WTC11 (cell line): ENCODE measurements around the gene S1PR2. TPM values are rescaled to one million over a fixed set of nuclear protein-coding genes. Genes with fewer than 3 reads are reported as not detected.
"Not testable (repeated sequence)": the region's sequence is repeated elsewhere in the genome, so short reads cannot be mapped to it uniquely, and the experiment has no call there.

Source experiments
- ATAC-seq: fragments of 200-7000 bp; cut with Tn5 transposase; 2 replicates; pipeline ENCODE4 v1.10.0; 2021; ENCODE audit warnings: mild to moderate bottlenecking, moderate library complexity
- CTCF ChIA-PET: fragments of 300-600 bp; sonication (Branson Sonifier 250); formaldehyde crosslinking; loops from one replicate; lab custom pipeline; 2021; ENCODE audit warnings: antibody characterized with exemption; lab: Charles Lee
- POLR2A ChIA-PET: fragments of 350-600 bp; sonication (Branson Sonifier 250); formaldehyde crosslinking; loops from one replicate; lab custom pipeline; 2021; ENCODE audit warnings: antibody characterized with exemption; lab: Charles Lee
- DNase-seq: peaks from one replicate; pipeline ENCODE4 v3.0.0; 2021; ENCODE audit warnings: low spot score
- H3K27ac Mint-ChIP-seq: 2 replicates; pipeline ENCODE4 v1.8.0; 2021; ENCODE audit warnings: mixed read lengths
- H3K27me3 Mint-ChIP-seq: 2 replicates; pipeline ENCODE4 v1.8.0; 2021; ENCODE audit warnings: low read depth, mild to moderate bottlenecking, moderate library complexity, mixed read lengths
- H3K36me3 Mint-ChIP-seq: 2 replicates; pipeline ENCODE4 v1.8.0; 2021; ENCODE audit warnings: mixed read lengths
- H3K4me1 Mint-ChIP-seq: 2 replicates; pipeline ENCODE4 v1.8.0; 2022; ENCODE audit warnings: mixed read lengths
- H3K4me3 Mint-ChIP-seq: 2 replicates; pipeline ENCODE4 v1.8.0; 2021; ENCODE audit warnings: mild to moderate bottlenecking, moderate library complexity, mixed read lengths
- H3K9me3 Mint-ChIP-seq: 2 replicates; pipeline ENCODE4 v1.8.0; 2021; ENCODE audit warnings: mixed read lengths
- ATF3 ChIP-seq: sonication (generic); formaldehyde crosslinking; conservative IDR thresholded peaks from 2 replicates; pipeline ENCODE4 v1.8.1; 2022; ENCODE audit warnings: mild to moderate bottlenecking, missing genetic modification reagents
- ATF6 ChIP-seq: sonication (generic); formaldehyde crosslinking; IDR thresholded peaks from 2 replicates; pipeline ENCODE4 v1.8.1; 2023; ENCODE audit warnings: mild to moderate bottlenecking, missing genetic modification reagents
- CTCF ChIP-seq: fragments of 200-600 bp; IDR thresholded peaks from 2 replicates; pipeline ENCODE4 v1.8.0; 2022; ENCODE audit warnings: antibody characterized with exemption
- FOXJ3 ChIP-seq: sonication (generic); formaldehyde crosslinking; IDR thresholded peaks from 2 replicates; pipeline ENCODE4 v1.9.0; 2021; ENCODE audit warnings: missing genetic modification reagents, mild to moderate bottlenecking, borderline replicate concordance
- GRHL2 ChIP-seq: fragments of 250-450 bp; sonication (Bioruptor Pico); IDR thresholded peaks from 2 replicates; pipeline ENCODE4 v1.8.0; 2022; ENCODE audit warnings: mild to moderate bottlenecking, moderate library complexity; ENCODE audit not compliant: insufficient replicate concordance, severe bottlenecking
- RELA ChIP-seq: sonication (generic); formaldehyde crosslinking; IDR thresholded peaks from 2 replicates; pipeline ENCODE4 v1.8.1; 2022; ENCODE audit warnings: missing genetic modification reagents, mild to moderate bottlenecking, borderline replicate concordance
- ZNF263 ChIP-seq: sonication (generic); formaldehyde crosslinking; IDR thresholded peaks from 2 replicates; pipeline ENCODE4 v1.8.1; 2022; ENCODE audit warnings: low read depth, mild to moderate bottlenecking, moderate library complexity, missing genetic modification reagents
- ZNF281 ChIP-seq: sonication (generic); formaldehyde crosslinking; IDR thresholded peaks from 2 replicates; pipeline ENCODE4 v1.8.0; 2023; ENCODE audit warnings: mild to moderate bottlenecking, missing genetic modification reagents
- ZNF416 ChIP-seq: fragments of 250-450 bp; sonication (Bioruptor Pico); IDR thresholded peaks from 2 replicates; pipeline ENCODE4 v1.9.0; 2021; ENCODE audit warnings: mild to moderate bottlenecking, inconsistent platforms
- ZNF671 ChIP-seq: fragments of 250-450 bp; sonication (Bioruptor Pico); IDR thresholded peaks from 2 replicates; pipeline ENCODE4 v1.8.0; 2021; ENCODE audit warnings: mild to moderate bottlenecking
- total RNA-seq: library from RNA; stranded (reverse); gene quantifications from 3 replicates; pipeline ENCODE4 v1.2.3, GENCODE V29; 2021
- TF ChIP-seq, protein P1 (sequence below): sonication (generic); formaldehyde crosslinking; IDR thresholded peaks from 2 replicates; pipeline ENCODE4 v1.8.1; 2023; ENCODE audit warnings: mild to moderate bottlenecking, missing genetic modification reagents
- TF ChIP-seq, protein P2 (sequence below): sonication (generic); formaldehyde crosslinking; IDR thresholded peaks from 2 replicates; pipeline ENCODE4 v1.8.0; 2023; ENCODE audit warnings: missing genetic modification reagents, mild to moderate bottlenecking, borderline replicate concordance
- TF ChIP-seq, protein P3 (sequence below): sonication (generic); formaldehyde crosslinking; IDR thresholded peaks from 2 replicates; pipeline ENCODE4 v1.8.0; 2022; ENCODE audit warnings: missing genetic modification reagents
- TF ChIP-seq, protein P4 (sequence below): fragments of 250-450 bp; sonication (Bioruptor Pico); IDR thresholded peaks from 2 replicates; pipeline ENCODE4 v2.1.2; 2022; ENCODE audit warnings: mild to moderate bottlenecking, moderate library complexity

S1PR2 gene
- total RNA-seq, 1 experiment from 2014 or later = 13.2 TPM

GRCh38 chr19:10241826-10242449 is 10.8 kb upstream of the S1PR2 start:
- ATAC-seq, DNase-seq, POLR2A ChIA-PET, H3K4me3 Mint-ChIP-seq, H3K4me1 Mint-ChIP-seq, H3K27ac Mint-ChIP-seq, H3K36me3 Mint-ChIP-seq, H3K9me3 Mint-ChIP-seq, H3K27me3 Mint-ChIP-seq: not testable (repeated sequence)
- CTCF ChIA-PET = interaction anchor here (1.9 to 2.1 kb wide), 2 partner anchors 14 to 17 kb away, joined by 7 to 10 read pairs; no protein-coding TSS in a partner anchor

- Mint-ChIP-seq H3K27ac (no peak overlapping the region), H3K4me3 (no peak overlapping the region), H3K27me3 (no peaks in the 10 kb centered on the region), H3K36me3 (no peaks in the 10 kb centered on the region), H3K9me3 (no peaks in the 10 kb centered on the region), H3K4me1 (peaks cover 6% of the 10 kb centered on the region)
- DNase-seq = no peak
- POLR2A ChIA-PET = no interaction called here
- CTCF ChIA-PET = interaction anchor here (0.7 to 1.5 kb wide), 3 partner anchors 9 to 90 kb away, joined by 3 to 5 read pairs (median 4); no protein-coding TSS in a partner anchor
- ATAC-seq = no peak
- TF ChIP-seq ZNF671 (CRISPR knock-in tag) (no peak), ZNF416 (CRISPR knock-in tag) (no peak), GRHL2 (CRISPR knock-in tag) (no peak), ZNF263 (CRISPR knock-in tag) (no peak), FOXJ3 (CRISPR knock-in tag) (no peak), ZNF281 (CRISPR knock-in tag) (no peak), RELA (no peak), ATF6 (no peak), CTCF (no peak), ATF3 (CRISPR knock-in tag) (no peak)
- TF ChIP-seq, protein P1, sequence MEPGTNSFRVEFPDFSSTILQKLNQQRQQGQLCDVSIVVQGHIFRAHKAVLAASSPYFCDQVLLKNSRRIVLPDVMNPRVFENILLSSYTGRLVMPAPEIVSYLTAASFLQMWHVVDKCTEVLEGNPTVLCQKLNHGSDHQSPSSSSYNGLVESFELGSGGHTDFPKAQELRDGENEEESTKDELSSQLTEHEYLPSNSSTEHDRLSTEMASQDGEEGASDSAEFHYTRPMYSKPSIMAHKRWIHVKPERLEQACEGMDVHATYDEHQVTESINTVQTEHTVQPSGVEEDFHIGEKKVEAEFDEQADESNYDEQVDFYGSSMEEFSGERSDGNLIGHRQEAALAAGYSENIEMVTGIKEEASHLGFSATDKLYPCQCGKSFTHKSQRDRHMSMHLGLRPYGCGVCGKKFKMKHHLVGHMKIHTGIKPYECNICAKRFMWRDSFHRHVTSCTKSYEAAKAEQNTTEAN (CRISPR knock-in tag) = no peak
- TF ChIP-seq, protein P2, sequence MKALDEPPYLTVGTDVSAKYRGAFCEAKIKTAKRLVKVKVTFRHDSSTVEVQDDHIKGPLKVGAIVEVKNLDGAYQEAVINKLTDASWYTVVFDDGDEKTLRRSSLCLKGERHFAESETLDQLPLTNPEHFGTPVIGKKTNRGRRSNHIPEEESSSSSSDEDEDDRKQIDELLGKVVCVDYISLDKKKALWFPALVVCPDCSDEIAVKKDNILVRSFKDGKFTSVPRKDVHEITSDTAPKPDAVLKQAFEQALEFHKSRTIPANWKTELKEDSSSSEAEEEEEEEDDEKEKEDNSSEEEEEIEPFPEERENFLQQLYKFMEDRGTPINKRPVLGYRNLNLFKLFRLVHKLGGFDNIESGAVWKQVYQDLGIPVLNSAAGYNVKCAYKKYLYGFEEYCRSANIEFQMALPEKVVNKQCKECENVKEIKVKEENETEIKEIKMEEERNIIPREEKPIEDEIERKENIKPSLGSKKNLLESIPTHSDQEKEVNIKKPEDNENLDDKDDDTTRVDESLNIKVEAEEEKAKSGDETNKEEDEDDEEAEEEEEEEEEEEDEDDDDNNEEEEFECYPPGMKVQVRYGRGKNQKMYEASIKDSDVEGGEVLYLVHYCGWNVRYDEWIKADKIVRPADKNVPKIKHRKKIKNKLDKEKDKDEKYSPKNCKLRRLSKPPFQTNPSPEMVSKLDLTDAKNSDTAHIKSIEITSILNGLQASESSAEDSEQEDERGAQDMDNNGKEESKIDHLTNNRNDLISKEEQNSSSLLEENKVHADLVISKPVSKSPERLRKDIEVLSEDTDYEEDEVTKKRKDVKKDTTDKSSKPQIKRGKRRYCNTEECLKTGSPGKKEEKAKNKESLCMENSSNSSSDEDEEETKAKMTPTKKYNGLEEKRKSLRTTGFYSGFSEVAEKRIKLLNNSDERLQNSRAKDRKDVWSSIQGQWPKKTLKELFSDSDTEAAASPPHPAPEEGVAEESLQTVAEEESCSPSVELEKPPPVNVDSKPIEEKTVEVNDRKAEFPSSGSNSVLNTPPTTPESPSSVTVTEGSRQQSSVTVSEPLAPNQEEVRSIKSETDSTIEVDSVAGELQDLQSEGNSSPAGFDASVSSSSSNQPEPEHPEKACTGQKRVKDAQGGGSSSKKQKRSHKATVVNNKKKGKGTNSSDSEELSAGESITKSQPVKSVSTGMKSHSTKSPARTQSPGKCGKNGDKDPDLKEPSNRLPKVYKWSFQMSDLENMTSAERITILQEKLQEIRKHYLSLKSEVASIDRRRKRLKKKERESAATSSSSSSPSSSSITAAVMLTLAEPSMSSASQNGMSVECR = no peak
- TF ChIP-seq, protein P3, sequence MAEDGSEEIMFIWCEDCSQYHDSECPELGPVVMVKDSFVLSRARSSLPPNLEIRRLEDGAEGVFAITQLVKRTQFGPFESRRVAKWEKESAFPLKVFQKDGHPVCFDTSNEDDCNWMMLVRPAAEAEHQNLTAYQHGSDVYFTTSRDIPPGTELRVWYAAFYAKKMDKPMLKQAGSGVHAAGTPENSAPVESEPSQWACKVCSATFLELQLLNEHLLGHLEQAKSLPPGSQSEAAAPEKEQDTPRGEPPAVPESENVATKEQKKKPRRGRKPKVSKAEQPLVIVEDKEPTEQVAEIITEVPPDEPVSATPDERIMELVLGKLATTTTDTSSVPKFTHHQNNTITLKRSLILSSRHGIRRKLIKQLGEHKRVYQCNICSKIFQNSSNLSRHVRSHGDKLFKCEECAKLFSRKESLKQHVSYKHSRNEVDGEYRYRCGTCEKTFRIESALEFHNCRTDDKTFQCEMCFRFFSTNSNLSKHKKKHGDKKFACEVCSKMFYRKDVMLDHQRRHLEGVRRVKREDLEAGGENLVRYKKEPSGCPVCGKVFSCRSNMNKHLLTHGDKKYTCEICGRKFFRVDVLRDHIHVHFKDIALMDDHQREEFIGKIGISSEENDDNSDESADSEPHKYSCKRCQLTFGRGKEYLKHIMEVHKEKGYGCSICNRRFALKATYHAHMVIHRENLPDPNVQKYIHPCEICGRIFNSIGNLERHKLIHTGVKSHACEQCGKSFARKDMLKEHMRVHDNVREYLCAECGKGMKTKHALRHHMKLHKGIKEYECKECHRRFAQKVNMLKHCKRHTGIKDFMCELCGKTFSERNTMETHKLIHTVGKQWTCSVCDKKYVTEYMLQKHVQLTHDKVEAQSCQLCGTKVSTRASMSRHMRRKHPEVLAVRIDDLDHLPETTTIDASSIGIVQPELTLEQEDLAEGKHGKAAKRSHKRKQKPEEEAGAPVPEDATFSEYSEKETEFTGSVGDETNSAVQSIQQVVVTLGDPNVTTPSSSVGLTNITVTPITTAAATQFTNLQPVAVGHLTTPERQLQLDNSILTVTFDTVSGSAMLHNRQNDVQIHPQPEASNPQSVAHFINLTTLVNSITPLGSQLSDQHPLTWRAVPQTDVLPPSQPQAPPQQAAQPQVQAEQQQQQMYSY = no peak
- TF ChIP-seq, protein P4, sequence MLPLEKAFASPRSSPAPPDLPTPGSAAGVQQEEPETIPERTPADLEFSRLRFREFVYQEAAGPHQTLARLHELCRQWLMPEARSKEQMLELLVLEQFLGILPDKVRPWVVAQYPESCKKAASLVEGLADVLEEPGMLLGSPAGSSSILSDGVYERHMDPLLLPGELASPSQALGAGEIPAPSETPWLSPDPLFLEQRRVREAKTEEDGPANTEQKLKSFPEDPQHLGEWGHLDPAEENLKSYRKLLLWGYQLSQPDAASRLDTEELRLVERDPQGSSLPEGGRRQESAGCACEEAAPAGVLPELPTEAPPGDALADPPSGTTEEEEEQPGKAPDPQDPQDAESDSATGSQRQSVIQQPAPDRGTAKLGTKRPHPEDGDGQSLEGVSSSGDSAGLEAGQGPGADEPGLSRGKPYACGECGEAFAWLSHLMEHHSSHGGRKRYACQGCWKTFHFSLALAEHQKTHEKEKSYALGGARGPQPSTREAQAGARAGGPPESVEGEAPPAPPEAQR (CRISPR knock-in tag) = no peak
These were observed 7.1 kb upstream of the S1PR2 start for GRCh38 chr19:10238172-10238783.
